H1 (cell line): ENCODE results near the gene TXNDC2. TPM values are rescaled to one million over a fixed set of nuclear protein-coding genes. Genes with fewer than 3 reads are reported as not detected.

Experiments
- ATF3 ChIP-seq: IDR thresholded peaks from 2 replicates; pipeline ENCODE4 v1.6.1; 2011; ENCODE audit warnings: low read depth, mild to moderate bottlenecking, low read length; ENCODE audit not compliant: insufficient read depth
- CEBPB ChIP-seq: IDR thresholded peaks from 2 replicates; pipeline ENCODE4 v1.6.1; 2012; ENCODE audit warnings: low read depth, low read length
- CHD7 ChIP-seq: fragments of 300-600 bp; sonication (generic); IDR thresholded peaks from 2 replicates; pipeline ENCODE4 v1.7.1; 2012; ENCODE audit warnings: low read length, moderate library complexity, mild to moderate bottlenecking, inconsistent platforms; ENCODE audit not compliant: insufficient replicate concordance
- EZH2 ChIP-seq: fragments of 200-600 bp; sonication (generic); IDR thresholded peaks from 2 replicates; pipeline ENCODE4 v1.7.1; 2012; ENCODE audit warnings: low read depth, mild to moderate bottlenecking, moderate library complexity, low read length, inconsistent platforms; ENCODE audit not compliant: severe bottlenecking
- FOSL1 ChIP-seq: IDR thresholded peaks from 2 replicates; pipeline ENCODE4 v1.6.1; 2011; ENCODE audit warnings: mild to moderate bottlenecking, low read depth, low read length, moderate library complexity; ENCODE audit not compliant: insufficient read depth
- HDAC2 ChIP-seq, 2 experiments: fragments of 300-600 bp in 1 of 2; sonication (generic) in 1 of 2; IDR thresholded peaks; 2 replicates each; pipeline ENCODE4 v1.6.1; 2011 to 2012; ENCODE audit warnings: low read depth in 2 of 2, low read length in 2 of 2, mild to moderate bottlenecking in 2 of 2, moderate library complexity in 2 of 2, borderline replicate concordance in 1 of 2, inconsistent platforms in 1 of 2
- POLR2AphosphoS5 ChIP-seq: IDR thresholded peaks from 2 replicates; pipeline ENCODE4 v1.6.1; 2011; ENCODE audit warnings: low read depth, low read length
- RFX5 ChIP-seq: IDR thresholded peaks from 2 replicates; pipeline ENCODE4 v1.6.1; 2011; ENCODE audit warnings: low read depth, low read length, improper control_type of control experiment, borderline replicate concordance
- polyA plus RNA-seq, 7 experiments: library from polyadenylated mRNA; depleted of rRNA in 3 of 7; stranded (reverse) in 5 of 7; unstranded in 2 of 7; fragments of >200 nt in 5 of 7; fragments of 200-250 nt in 2 of 7; gene quantifications; 1 replicate in 5 of 7; 2 replicates in 1 of 7; 4 replicates in 1 of 7; pipeline versions ENCODE4 v1.2.1 to v1.2.3, GENCODE V29; 2011 to 2013; ENCODE audit warnings: missing spikeins in 2 of 7, mixed read lengths in 2 of 7
- total RNA-seq: library from RNA; stranded (reverse); fragmentation: NEBNext Ultra II Directional; extraction: Animal tissue kit (Norgen Biotek cat#: 25700); gene quantifications from 2 replicates; pipeline ENCODE4 v1.2.1, GENCODE V29; 2021

TXNDC2 gene
- total and polyA plus RNA-seq, 2 of the 8 experiments (the other 6 are each of a cell fraction or from before 2014, with no cell fraction given), result 0.09 TPM; not detected in 1

GRCh38 chr18:9841752-9842151 lies 44.0 kb upstream of the TXNDC2 start (continued):
- TF ChIP-seq CHD7 (no peak), POLR2AphosphoS5 (no peak), ATF3 (no peak), EZH2 (no peak), FOSL1 (no peak), RFX5 (no peak), HDAC2 (IDR thresholded peaks at IDR 0.05; ENCODE audit: borderline replicate concordance in 1 of 2, low read depth in 2 of 2, low read length in 2 of 2) (no peak), CEBPB (no peak)
